Measurements from ENCODE around the gene LIG1. TPM values are rescaled to one million over a fixed set of nuclear protein-coding genes. Genes with fewer than 3 reads are reported as not detected.
A peak's percentile ranks its signal among the peaks of the same experiment; 100 is the strongest.

Gene LIG1
- total and polyA plus RNA-seq, 9 of the 15 experiments (the other 6 are each of a cell fraction or from before 2014, with no cell fraction given) = 9.6 to 114 (median 71.1) TPM

GRCh38 chr19:48169939-48170803 is at the start of gene LIG1, which contains the start of gene ZSWIM9 (continued):
- TF ChIP-seq, protein P1, sequence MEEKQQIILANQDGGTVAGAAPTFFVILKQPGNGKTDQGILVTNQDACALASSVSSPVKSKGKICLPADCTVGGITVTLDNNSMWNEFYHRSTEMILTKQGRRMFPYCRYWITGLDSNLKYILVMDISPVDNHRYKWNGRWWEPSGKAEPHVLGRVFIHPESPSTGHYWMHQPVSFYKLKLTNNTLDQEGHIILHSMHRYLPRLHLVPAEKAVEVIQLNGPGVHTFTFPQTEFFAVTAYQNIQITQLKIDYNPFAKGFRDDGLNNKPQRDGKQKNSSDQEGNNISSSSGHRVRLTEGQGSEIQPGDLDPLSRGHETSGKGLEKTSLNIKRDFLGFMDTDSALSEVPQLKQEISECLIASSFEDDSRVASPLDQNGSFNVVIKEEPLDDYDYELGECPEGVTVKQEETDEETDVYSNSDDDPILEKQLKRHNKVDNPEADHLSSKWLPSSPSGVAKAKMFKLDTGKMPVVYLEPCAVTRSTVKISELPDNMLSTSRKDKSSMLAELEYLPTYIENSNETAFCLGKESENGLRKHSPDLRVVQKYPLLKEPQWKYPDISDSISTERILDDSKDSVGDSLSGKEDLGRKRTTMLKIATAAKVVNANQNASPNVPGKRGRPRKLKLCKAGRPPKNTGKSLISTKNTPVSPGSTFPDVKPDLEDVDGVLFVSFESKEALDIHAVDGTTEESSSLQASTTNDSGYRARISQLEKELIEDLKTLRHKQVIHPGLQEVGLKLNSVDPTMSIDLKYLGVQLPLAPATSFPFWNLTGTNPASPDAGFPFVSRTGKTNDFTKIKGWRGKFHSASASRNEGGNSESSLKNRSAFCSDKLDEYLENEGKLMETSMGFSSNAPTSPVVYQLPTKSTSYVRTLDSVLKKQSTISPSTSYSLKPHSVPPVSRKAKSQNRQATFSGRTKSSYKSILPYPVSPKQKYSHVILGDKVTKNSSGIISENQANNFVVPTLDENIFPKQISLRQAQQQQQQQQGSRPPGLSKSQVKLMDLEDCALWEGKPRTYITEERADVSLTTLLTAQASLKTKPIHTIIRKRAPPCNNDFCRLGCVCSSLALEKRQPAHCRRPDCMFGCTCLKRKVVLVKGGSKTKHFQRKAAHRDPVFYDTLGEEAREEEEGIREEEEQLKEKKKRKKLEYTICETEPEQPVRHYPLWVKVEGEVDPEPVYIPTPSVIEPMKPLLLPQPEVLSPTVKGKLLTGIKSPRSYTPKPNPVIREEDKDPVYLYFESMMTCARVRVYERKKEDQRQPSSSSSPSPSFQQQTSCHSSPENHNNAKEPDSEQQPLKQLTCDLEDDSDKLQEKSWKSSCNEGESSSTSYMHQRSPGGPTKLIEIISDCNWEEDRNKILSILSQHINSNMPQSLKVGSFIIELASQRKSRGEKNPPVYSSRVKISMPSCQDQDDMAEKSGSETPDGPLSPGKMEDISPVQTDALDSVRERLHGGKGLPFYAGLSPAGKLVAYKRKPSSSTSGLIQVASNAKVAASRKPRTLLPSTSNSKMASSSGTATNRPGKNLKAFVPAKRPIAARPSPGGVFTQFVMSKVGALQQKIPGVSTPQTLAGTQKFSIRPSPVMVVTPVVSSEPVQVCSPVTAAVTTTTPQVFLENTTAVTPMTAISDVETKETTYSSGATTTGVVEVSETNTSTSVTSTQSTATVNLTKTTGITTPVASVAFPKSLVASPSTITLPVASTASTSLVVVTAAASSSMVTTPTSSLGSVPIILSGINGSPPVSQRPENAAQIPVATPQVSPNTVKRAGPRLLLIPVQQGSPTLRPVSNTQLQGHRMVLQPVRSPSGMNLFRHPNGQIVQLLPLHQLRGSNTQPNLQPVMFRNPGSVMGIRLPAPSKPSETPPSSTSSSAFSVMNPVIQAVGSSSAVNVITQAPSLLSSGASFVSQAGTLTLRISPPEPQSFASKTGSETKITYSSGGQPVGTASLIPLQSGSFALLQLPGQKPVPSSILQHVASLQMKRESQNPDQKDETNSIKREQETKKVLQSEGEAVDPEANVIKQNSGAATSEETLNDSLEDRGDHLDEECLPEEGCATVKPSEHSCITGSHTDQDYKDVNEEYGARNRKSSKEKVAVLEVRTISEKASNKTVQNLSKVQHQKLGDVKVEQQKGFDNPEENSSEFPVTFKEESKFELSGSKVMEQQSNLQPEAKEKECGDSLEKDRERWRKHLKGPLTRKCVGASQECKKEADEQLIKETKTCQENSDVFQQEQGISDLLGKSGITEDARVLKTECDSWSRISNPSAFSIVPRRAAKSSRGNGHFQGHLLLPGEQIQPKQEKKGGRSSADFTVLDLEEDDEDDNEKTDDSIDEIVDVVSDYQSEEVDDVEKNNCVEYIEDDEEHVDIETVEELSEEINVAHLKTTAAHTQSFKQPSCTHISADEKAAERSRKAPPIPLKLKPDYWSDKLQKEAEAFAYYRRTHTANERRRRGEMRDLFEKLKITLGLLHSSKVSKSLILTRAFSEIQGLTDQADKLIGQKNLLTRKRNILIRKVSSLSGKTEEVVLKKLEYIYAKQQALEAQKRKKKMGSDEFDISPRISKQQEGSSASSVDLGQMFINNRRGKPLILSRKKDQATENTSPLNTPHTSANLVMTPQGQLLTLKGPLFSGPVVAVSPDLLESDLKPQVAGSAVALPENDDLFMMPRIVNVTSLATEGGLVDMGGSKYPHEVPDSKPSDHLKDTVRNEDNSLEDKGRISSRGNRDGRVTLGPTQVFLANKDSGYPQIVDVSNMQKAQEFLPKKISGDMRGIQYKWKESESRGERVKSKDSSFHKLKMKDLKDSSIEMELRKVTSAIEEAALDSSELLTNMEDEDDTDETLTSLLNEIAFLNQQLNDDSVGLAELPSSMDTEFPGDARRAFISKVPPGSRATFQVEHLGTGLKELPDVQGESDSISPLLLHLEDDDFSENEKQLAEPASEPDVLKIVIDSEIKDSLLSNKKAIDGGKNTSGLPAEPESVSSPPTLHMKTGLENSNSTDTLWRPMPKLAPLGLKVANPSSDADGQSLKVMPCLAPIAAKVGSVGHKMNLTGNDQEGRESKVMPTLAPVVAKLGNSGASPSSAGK (IDR thresholded peaks at IDR 0.05) = no peak
- TF ChIP-seq SPI1 (IDR thresholded peaks at IDR 0.05; ENCODE audit: borderline replicate concordance, low read depth, low read length) = no peak
- no peak for TF ChIP-seq SRSF7 (optimal IDR thresholded peaks at IDR 0.05; ENCODE audit: low read depth, low read length)
- no peak for TF ChIP-seq CBX8 (IDR thresholded peaks at IDR 0.05; ENCODE audit: borderline replicate concordance, extremely low read depth, low read depth, low read length, poor library complexity, severe bottlenecking)
- TF ChIP-seq ZNF79 (CRISPR knock-in tag; IDR thresholded peaks at IDR 0.05; ENCODE audit: low read depth) = no peak
- 0 out of 2 replicates have a peak, but pooled peaks have one; percentile 26 for TF ChIP-seq GATAD2A (IDR thresholded peaks at IDR 0.05)
- TF ChIP-seq RNF219 (CRISPR knock-in tag; IDR thresholded peaks at IDR 0.05) = no peak
- peak; percentile 10; the same call in 1 of the 2 replicates for TF ChIP-seq CHD2 (IDR thresholded peaks at IDR 0.05; ENCODE audit: low read depth, low read length)
- no peak for TF ChIP-seq TEAD4 (IDR thresholded peaks at IDR 0.05; ENCODE audit: low read length)
- peak; percentile 77; the same call in 1 of the 2 replicates for TF ChIP-seq TEAD4 (CRISPR knock-in tag; IDR thresholded peaks at IDR 0.05; ENCODE audit: borderline replicate concordance)
- no peak for TF ChIP-seq ZNF444 (CRISPR knock-in tag; IDR thresholded peaks at IDR 0.05)
- TF ChIP-seq HES1 (IDR thresholded peaks at IDR 0.05; ENCODE audit: low read depth) = no peak
- no peak for TF ChIP-seq HSF4 (CRISPR knock-in tag; IDR thresholded peaks at IDR 0.05; ENCODE audit: borderline replicate concordance)

All from K562 (cell line).